K562 (cell line): ENCODE results near the gene ASCC3. TPM values are rescaled to one million over a fixed set of nuclear protein-coding genes. Genes with fewer than 3 reads are reported as not detected.

Experiments
- ATAC-seq: fragments of 200-7000 bp; cut with Tn5 transposase; 3 replicates; pipeline ENCODE4 v1.9.1; 2020; ENCODE audit warnings: moderate library complexity
- BruUV-seq: library from RNA; stranded (reverse); fragments of 400-500 nt; replicated peaks from 2 replicates; lab custom pipeline; 2021; lab: Mats Ljungman, UMichigan
- CTCF ChIA-PET: fragments of 300-600 bp; formaldehyde crosslinking; extraction: SDS; loops from one replicate; lab custom pipeline; 2021; ENCODE audit warnings: low intra/inter-chr PET ratio; lab: Yijun Ruan, JAX
- POLR2A ChIA-PET: fragments of 300-600, 350-650 bp; sonication (Branson Sonifier 250); formaldehyde crosslinking; extraction: SDS; loops from one replicate; lab custom pipeline; 2021; ENCODE audit warnings: antibody characterized with exemption, inconsistent platforms; lab: Yijun Ruan, JAX
- DNase-seq, 4 experiments: peaks; one replicate each; pipeline versions ENCODE4 v3.0.0 to v3.0.0-alpha.2; 2011 to 2018; ENCODE audit warnings: low spot score in 3 of 4, mixed read lengths in 3 of 4; ENCODE audit errors: extremely low read depth in 1 of 4
- FAIRE-seq: peaks from 2 replicates; lab custom pipeline; 2011; peaks lifted over from hg19 to GRCh38; lab: Jason Lieb, UNC
- H2AFZ ChIP-seq: 2 replicates; pipeline ENCODE4 v1.6.0; 2011; ENCODE audit warnings: low read depth, low read length, control low read depth, inconsistent platforms
- H3K27ac ChIP-seq: fragments of 200-600 bp; 3 replicates; pipeline ENCODE4 v1.8.0; 2011; ENCODE audit warnings: low read depth, mild to moderate bottlenecking, control low read depth, inconsistent platforms, low read length, moderate library complexity, mixed read lengths; ENCODE audit errors: extremely low read depth
- H3K27me3 ChIP-seq, 2 experiments: fragments of 300-600 bp in 1 of 2; 2 replicates in 1 of 2; 3 replicates in 1 of 2; pipeline versions ENCODE4 v1.6.0 to v1.8.0; 2011; ENCODE audit warnings: inconsistent platforms in 2 of 2, low read length in 2 of 2, mild to moderate bottlenecking in 1 of 2, mixed read lengths in 1 of 2, moderate library complexity in 1 of 2; ENCODE audit not compliant: control insufficient read depth in 2 of 2, insufficient read depth in 2 of 2
- H3K36me3 ChIP-seq: fragments of 300-600 bp; 3 replicates; pipeline ENCODE4 v1.8.0; 2011; ENCODE audit warnings: mild to moderate bottlenecking, low read length, inconsistent platforms; ENCODE audit not compliant: control insufficient read depth, insufficient read depth
- H3K4me1 ChIP-seq, 2 experiments: fragments of 200-600 bp in 1 of 2; replicated peaks in 1 of 2; 2 replicates in 1 of 2; 3 replicates in 1 of 2; pipeline versions ENCODE4 v1.5.1 to v1.8.0; 2011; ENCODE audit warnings: inconsistent platforms in 2 of 2, low read length in 2 of 2, mild to moderate bottlenecking in 1 of 2, mixed read lengths in 1 of 2, moderate library complexity in 1 of 2; ENCODE audit not compliant: control insufficient read depth in 2 of 2, insufficient read depth in 2 of 2
- H3K4me2 ChIP-seq: 2 replicates; pipeline ENCODE4 v1.6.1; 2011; ENCODE audit warnings: low read length, control low read depth, inconsistent platforms, mixed read lengths; ENCODE audit not compliant: insufficient read depth
- H3K4me3 ChIP-seq: fragments of 200-600 bp; sonication (generic), shearing (Covaris generic); 2 replicates; pipeline ENCODE4 v1.5.1; 2016; ENCODE audit warnings: control low read depth, inconsistent platforms
- H3K79me2 ChIP-seq: fragments of 200-600 bp; 3 replicates; pipeline ENCODE4 v1.8.0; 2011; ENCODE audit warnings: low read length, inconsistent platforms; ENCODE audit not compliant: control insufficient read depth, insufficient read depth
- H3K9ac ChIP-seq, 2 experiments: 2 replicates each; pipeline versions ENCODE4 v1.6.0 to v1.6.1; 2011; ENCODE audit warnings: low read depth in 2 of 2, low read length in 2 of 2, control low read depth in 1 of 2, inconsistent platforms in 1 of 2, mild to moderate bottlenecking in 1 of 2, mixed read lengths in 1 of 2; ENCODE audit not compliant: insufficient read depth in 1 of 2
- H3K9me1 ChIP-seq: one replicate; pipeline ENCODE4 v1.6.0; 2011; ENCODE audit warnings: inconsistent platforms, mild to moderate bottlenecking, low read length, moderate library complexity; ENCODE audit not compliant: control insufficient read depth, insufficient read depth
- H3K9me3 ChIP-seq: replicated peaks from 2 replicates; pipeline ENCODE4 v1.5.1; 2011; ENCODE audit warnings: low read depth, low read length, inconsistent platforms; ENCODE audit not compliant: control insufficient read depth, insufficient read depth
- H4K20me1 ChIP-seq: replicated peaks from 2 replicates; pipeline ENCODE4 v1.6.1; 2011; ENCODE audit warnings: low read length, inconsistent platforms, mixed read lengths; ENCODE audit not compliant: control insufficient read depth, insufficient read depth
- ETV1 ChIP-seq: fragments of 450-650 bp; conservative IDR thresholded peaks from 2 replicates; pipeline ENCODE4 v1.6.1; 2016; ENCODE audit warnings: missing genetic modification characterization, control low read depth, low read depth, missing compliant biosample characterization
- FOXP1 ChIP-seq: sonication (generic); formaldehyde crosslinking; IDR thresholded peaks from 2 replicates; pipeline ENCODE4 v1.8.0; 2022; ENCODE audit warnings: mild to moderate bottlenecking, missing genetic modification reagents
- NBN ChIP-seq: fragments of 450-650 bp; IDR thresholded peaks from 2 replicates; pipeline ENCODE4 v1.6.1; 2016; ENCODE audit warnings: low read depth, mild to moderate bottlenecking
- SETDB1 ChIP-seq: IDR thresholded peaks from one replicate; pipeline ENCODE4 v1.6.1; 2012; ENCODE audit warnings: low read length, control low read depth, inconsistent platforms
- ZNF766 ChIP-seq: fragments of 200-800 bp; sonication (Bioruptor generic); conservative IDR thresholded peaks from 2 replicates; pipeline ENCODE4 v1.6.1; 2016; ENCODE audit warnings: missing genetic modification characterization, missing compliant biosample characterization
- WGBS: fragments of 100-300 bp; shearing (Covaris generic); methylation state at CpG from one replicate; pipeline ENCODE4 v1.1.6; 2016; ENCODE audit warnings: low coverage, mixed read lengths; ENCODE audit not compliant: insufficient coverage; ENCODE audit errors: missing lambda C conversion rate; 5-methylcytosine and 5-hydroxymethylcytosine counted together
- in situ Hi-C: fragments of 300-500 bp; cut with MboI; formaldehyde crosslinking; loops from 4 replicates; pipeline ENCODE4 v1.15.0; 2018; ENCODE audit warnings: inconsistent platforms, mixed read lengths
- intact Hi-C: fragments of 100-400 bp; cut with micrococcal nuclease; formaldehyde crosslinking; loops from 2 replicates; pipeline ENCODE4 v1.14.2; 2022
- polyA plus RNA-seq, 8 experiments: library from polyadenylated mRNA; depleted of rRNA in 4 of 8; stranded (reverse) in 5 of 8; unstranded in 3 of 8; fragments of >200 nt; fragmentation: Nextera tagmentation in 2 of 8; fragmentation: Illumina TruSeq in 1 of 8; extraction: Ambion mirVana in 2 of 8; extraction: Trizol in 1 of 8; gene quantifications; 2 replicates each; pipeline versions ENCODE4 v1.2.1 to v1.2.3, GENCODE V29; 2011 to 2014; ENCODE audit warnings: inconsistent platforms in 1 of 8, missing spikeins in 1 of 8
- total RNA-seq, 7 experiments: library from RNA; depleted of rRNA in 6 of 7; stranded (reverse); fragments of >200 nt in 6 of 7; fragmentation: Illumina TruSeq in 2 of 7; extraction: Trizol in 2 of 7; gene quantifications; 2 replicates each; pipeline versions ENCODE4 v1.2.1 to v1.2.3, GENCODE V29; 2011 to 2021; ENCODE audit warnings: low replicate concordance in 1 of 7
- TF ChIP-seq, protein P1 (sequence below): fragments of 250-450 bp; sonication (Bioruptor Pico); IDR thresholded peaks from 2 replicates; pipeline ENCODE4 v1.4.0; 2020; ENCODE audit warnings: mild to moderate bottlenecking, moderate library complexity, borderline replicate concordance
- TF ChIP-seq, protein P2 (sequence below): fragments of 250-450 bp; sonication (Bioruptor Pico); IDR thresholded peaks from 2 replicates; pipeline ENCODE4 v1.8.0; 2021; ENCODE audit warnings: moderate library complexity, mild to moderate bottlenecking, inconsistent platforms

ASCC3 gene
- total and polyA plus RNA-seq, 9 of the 15 experiments (the other 6 are each of a cell fraction or from before 2014, with no cell fraction given), result 16.1 to 56.1 (median 33.9) TPM

DNA sequence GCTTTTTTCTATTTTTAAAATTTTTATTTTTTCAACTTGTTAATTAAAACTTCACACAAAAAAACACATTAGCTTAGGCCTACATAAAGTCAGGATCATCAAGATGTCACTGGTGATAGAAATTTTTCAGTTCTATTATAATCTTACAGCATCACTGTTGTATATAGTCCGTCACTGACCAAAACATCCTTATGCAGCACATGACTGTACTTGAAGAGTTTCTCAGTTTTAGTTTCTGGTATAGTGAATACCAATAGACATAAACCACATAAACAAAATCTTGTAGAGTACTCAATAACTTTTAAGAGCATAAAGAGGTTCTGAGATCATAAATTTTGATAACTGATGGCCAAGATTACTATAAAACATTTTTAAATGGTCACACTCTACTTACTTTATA, 71.8 kb downstream of the ASCC3 start:
- no peak overlapping the region for H3K4me2 ChIP-seq
- ChIA-PET POLR2A (no interaction called here), CTCF (no interaction called here)
- in situ Hi-C loops, result no loop called here
- no peak overlapping the region for H3K27ac ChIP-seq
- ATAC-seq (no peak), FAIRE-seq (peak; percentile 32), DNase-seq (no peak)
- WGBS, result 92% methylated on average over 1 of the region's 1 CpG
- BruUV-seq, result no TSS peak
- peaks cover 5% of the 10 kb centered on the region; the same call in 2 of the 3 replicates for H3K36me3 ChIP-seq
- intact Hi-C loops, result no loop called here
- no peak for TF ChIP-seq SETDB1
- TF ChIP-seq ETV1 (tag), result no peak
- TF ChIP-seq, protein P1, sequence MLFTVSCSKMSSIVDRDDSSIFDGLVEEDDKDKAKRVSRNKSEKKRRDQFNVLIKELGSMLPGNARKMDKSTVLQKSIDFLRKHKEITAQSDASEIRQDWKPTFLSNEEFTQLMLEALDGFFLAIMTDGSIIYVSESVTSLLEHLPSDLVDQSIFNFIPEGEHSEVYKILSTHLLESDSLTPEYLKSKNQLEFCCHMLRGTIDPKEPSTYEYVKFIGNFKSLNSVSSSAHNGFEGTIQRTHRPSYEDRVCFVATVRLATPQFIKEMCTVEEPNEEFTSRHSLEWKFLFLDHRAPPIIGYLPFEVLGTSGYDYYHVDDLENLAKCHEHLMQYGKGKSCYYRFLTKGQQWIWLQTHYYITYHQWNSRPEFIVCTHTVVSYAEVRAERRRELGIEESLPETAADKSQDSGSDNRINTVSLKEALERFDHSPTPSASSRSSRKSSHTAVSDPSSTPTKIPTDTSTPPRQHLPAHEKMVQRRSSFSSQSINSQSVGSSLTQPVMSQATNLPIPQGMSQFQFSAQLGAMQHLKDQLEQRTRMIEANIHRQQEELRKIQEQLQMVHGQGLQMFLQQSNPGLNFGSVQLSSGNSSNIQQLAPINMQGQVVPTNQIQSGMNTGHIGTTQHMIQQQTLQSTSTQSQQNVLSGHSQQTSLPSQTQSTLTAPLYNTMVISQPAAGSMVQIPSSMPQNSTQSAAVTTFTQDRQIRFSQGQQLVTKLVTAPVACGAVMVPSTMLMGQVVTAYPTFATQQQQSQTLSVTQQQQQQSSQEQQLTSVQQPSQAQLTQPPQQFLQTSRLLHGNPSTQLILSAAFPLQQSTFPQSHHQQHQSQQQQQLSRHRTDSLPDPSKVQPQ, result no peak
- no peak for TF ChIP-seq NBN
- TF ChIP-seq, protein P2, sequence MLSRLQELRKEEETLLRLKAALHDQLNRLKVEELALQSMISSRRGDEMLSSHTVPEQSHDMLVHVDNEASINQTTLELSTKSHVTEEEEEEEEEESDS, result no peak
- no peak for TF ChIP-seq FOXP1 (CRISPR knock-in tag)
- TF ChIP-seq ZNF766 (CRISPR knock-in tag), result no peak
- no peak overlapping the region for H2AFZ ChIP-seq
- no peak overlapping the region for H3K4me3 ChIP-seq
- H3K9ac ChIP-seq, result no peak overlapping the region
- H4K20me1 ChIP-seq, result no peaks in the 10 kb centered on the region
- H3K27me3 ChIP-seq, result no peaks in the 10 kb centered on the region
- H3K4me1 ChIP-seq, result no peaks in the 10 kb centered on the region; a peak in 2 of 5 replicates
- no peaks in the 10 kb centered on the region for H3K9me3 ChIP-seq
- H3K9me1 ChIP-seq, result no peaks in the 10 kb centered on the region
- H3K79me2 ChIP-seq, result peaks cover 24% of the 10 kb centered on the region
